Osteoblast (primary cell): ENCODE data around the gene ATXN7. TPM values are rescaled to one million over a fixed set of nuclear protein-coding genes. Genes with fewer than 3 reads are reported as not detected.

Experiments used
- DNase-seq: peaks from one replicate; pipeline ENCODE4 v3.0.0; 2011; ENCODE audit warnings: low spot score, mixed read lengths; ENCODE audit not compliant: insufficient read length; ENCODE audit errors: missing footprints
- H2AFZ ChIP-seq: 2 replicates; pipeline ENCODE4 v1.6.0; 2011; ENCODE audit warnings: mild to moderate bottlenecking, low read length
- H3K27ac ChIP-seq: 2 replicates; pipeline ENCODE4 v1.5.1; 2011; ENCODE audit warnings: mild to moderate bottlenecking, low read depth, low read length, moderate library complexity
- H3K27me3 ChIP-seq: 2 replicates; pipeline ENCODE4 v1.6.0; 2012; ENCODE audit warnings: mild to moderate bottlenecking, control low read depth, inconsistent platforms, low read length, moderate library complexity; ENCODE audit not compliant: insufficient read depth
- H3K36me3 ChIP-seq: 2 replicates; pipeline ENCODE4 v1.5.1; 2011; ENCODE audit warnings: mild to moderate bottlenecking, low read length, control low read depth, moderate library complexity; ENCODE audit not compliant: insufficient read depth
- H3K4me1 ChIP-seq: 2 replicates; pipeline ENCODE4 v1.5.1; 2011; ENCODE audit warnings: mild to moderate bottlenecking, low read length, control low read depth, moderate library complexity; ENCODE audit not compliant: insufficient read depth
- H3K4me2 ChIP-seq: 2 replicates; pipeline ENCODE4 v1.6.0; 2011; ENCODE audit warnings: mild to moderate bottlenecking, low read length; ENCODE audit not compliant: insufficient read depth
- H3K4me3 ChIP-seq: fragments of 200-600 bp; sonication (generic); 3 replicates; pipeline ENCODE4 v1.5.1; 2012; ENCODE audit warnings: mild to moderate bottlenecking, low read length, inconsistent platforms; ENCODE audit not compliant: insufficient read depth
- H3K79me2 ChIP-seq: 2 replicates; pipeline ENCODE4 v1.6.0; 2012; ENCODE audit warnings: mild to moderate bottlenecking, low read length, control low read depth, inconsistent platforms; ENCODE audit not compliant: insufficient read depth
- H3K9me3 ChIP-seq: 2 replicates; pipeline ENCODE4 v1.5.1; 2011; ENCODE audit warnings: low read depth, low read length, control low read depth
- H4K20me1 ChIP-seq: 2 replicates; pipeline ENCODE4 v1.6.0; 2012; ENCODE audit warnings: mild to moderate bottlenecking, low read length, control low read depth; ENCODE audit not compliant: insufficient read depth
- CTCF ChIP-seq: IDR thresholded peaks from 2 replicates; pipeline ENCODE4 v1.5.1; 2011; ENCODE audit warnings: mild to moderate bottlenecking, low read depth, low read length, moderate library complexity; ENCODE audit errors: extremely low read depth
- total RNA-seq: library from RNA; depleted of rRNA; stranded (reverse); fragments of >200 nt; gene quantifications from 2 replicates; pipeline ENCODE4 v1.2.3, GENCODE V29; 2012

ATXN7 gene
- total RNA-seq, 1 donor, result 17.0 TPM

- Histone ChIP-seq H3K36me3 (peaks cover 92% of the 10 kb centered on the region), H3K4me1 (peaks cover 19% of the 10 kb centered on the region), H3K27ac (peak overlapping the region; percentile 70), H3K9me3 (no peaks in the 10 kb centered on the region), H2AFZ (no peak overlapping the region), H3K27me3 (no peaks in the 10 kb centered on the region), H4K20me1 (peaks cover 23% of the 10 kb centered on the region), H3K79me2 (peaks cover 40% of the 10 kb centered on the region), H3K4me3 (no peak overlapping the region), H3K4me2 (peak overlapping the region; percentile 10)
- peak; percentile 77 for DNase-seq
- TF ChIP-seq CTCF, result no peak
These were observed 148.0 kb downstream of the ATXN7 start for GRCh38 chr3:64011685-64012084.

GRCh38 chr3:64016941-64017620, 153.4 kb downstream of the ATXN7 start:
- H4K20me1 ChIP-seq, result peaks cover 9% of the 10 kb centered on the region
- H2AFZ ChIP-seq, result no peak overlapping the region
- H3K4me1 ChIP-seq, result peaks cover 5% of the 10 kb centered on the region
- peak overlapping the region; percentile 38 for H3K27ac ChIP-seq
- H3K79me2 ChIP-seq, result peaks cover 47% of the 10 kb centered on the region
- no peak for DNase-seq
- no peak overlapping the region for H3K4me3 ChIP-seq
- H3K9me3 ChIP-seq, result no peaks in the 10 kb centered on the region
- peaks cover 86% of the 10 kb centered on the region for H3K36me3 ChIP-seq
- TF ChIP-seq CTCF, result no peak
- H3K4me2 ChIP-seq, result no peak overlapping the region
- no peaks in the 10 kb centered on the region for H3K27me3 ChIP-seq

- Histone ChIP-seq H4K20me1 (peaks cover 12% of the 10 kb centered on the region), H3K9me3 (no peaks in the 10 kb centered on the region), H3K36me3 (peaks cover 64% of the 10 kb centered on the region), H3K4me1 (peaks cover 15% of the 10 kb centered on the region), H2AFZ (no peak overlapping the region), H3K27ac (peak overlapping the region; percentile 34), H3K4me2 (no peak overlapping the region), H3K4me3 (no peak overlapping the region), H3K79me2 (peaks cover 43% of the 10 kb centered on the region), H3K27me3 (no peaks in the 10 kb centered on the region)
- no peak for DNase-seq
- no peak for TF ChIP-seq CTCF
These were observed 155.6 kb downstream of the ATXN7 start for GRCh38 chr3:64019271-64019670.

- Histone ChIP-seq H2AFZ (no peak overlapping the region), H3K79me2 (peaks cover 37% of the 10 kb centered on the region), H3K4me1 (peaks cover 15% of the 10 kb centered on the region), H4K20me1 (peaks cover 12% of the 10 kb centered on the region), H3K4me2 (no peak overlapping the region), H3K27me3 (no peaks in the 10 kb centered on the region), H3K36me3 (peaks cover 58% of the 10 kb centered on the region), H3K4me3 (no peak overlapping the region), H3K27ac (no peak overlapping the region), H3K9me3 (no peaks in the 10 kb centered on the region)
- no peak for DNase-seq
- TF ChIP-seq CTCF, result no peak
These were observed 156.2 kb downstream of the ATXN7 start for GRCh38 chr3:64019879-64020278.
